C4-2B (cell line): ENCODE measurements around the gene AIP.

ENCODE experiments used
- CTCF ChIP-seq: fragments of 450-650 bp; conservative IDR thresholded peaks from 2 replicates; pipeline ENCODE4 v1.5.1; 2017; ENCODE audit warnings: mild to moderate bottlenecking
- ZFX ChIP-seq: fragments of 450-650 bp; IDR thresholded peaks from 2 replicates; pipeline ENCODE4 v1.6.1; 2017

GRCh38 chr11:67449116-67449844 lies 33.5 kb upstream of the AIP start:
- TF ChIP-seq CTCF (no peak), ZFX (no peak)
